Memory B cell (primary cell): ENCODE measurements around the gene PDIK1L.
"Not testable (repeated sequence)": the region's sequence is repeated elsewhere in the genome, so short reads cannot be mapped to it uniquely, and the experiment has no call there.

ENCODE experiments used
- ATAC-seq: fragments of 150-1000 bp; cut with Tn5 transposase; 2 replicates; pipeline ENCODE4 v1.10.0; 2021; ENCODE audit warnings: low read depth, mild to moderate bottlenecking, moderate library complexity
- DNase-seq, 2 donors: peaks; one replicate each; pipeline ENCODE4 v3.0.0; 2022; ENCODE audit warnings: low spot score in 2 of 2
- H3K27ac Mint-ChIP-seq: one replicate; pipeline ENCODE4 v1.8.0; 2022; ENCODE audit warnings: mild to moderate bottlenecking, moderate library complexity, mixed read lengths
- H3K27me3 Mint-ChIP-seq: one replicate; pipeline ENCODE4 v1.8.0; 2022; ENCODE audit warnings: mixed read lengths
- H3K36me3 Mint-ChIP-seq: one replicate; pipeline ENCODE4 v1.8.0; 2022; ENCODE audit warnings: mild to moderate bottlenecking, mixed read lengths
- H3K4me1 Mint-ChIP-seq: one replicate; pipeline ENCODE4 v1.8.0; 2022; ENCODE audit warnings: mixed read lengths
- H3K4me3 Mint-ChIP-seq: one replicate; pipeline ENCODE4 v1.8.0; 2022; ENCODE audit warnings: mild to moderate bottlenecking, moderate library complexity, mixed read lengths
- H3K9me3 Mint-ChIP-seq: one replicate; pipeline ENCODE4 v1.8.0; 2022; ENCODE audit warnings: mixed read lengths

Gene PDIK1L

GRCh38 chr1:26098602-26099001 lies 13.0 kb upstream of the PDIK1L start:
- DNase-seq (no peak), ATAC-seq (no peak)
- Mint-ChIP-seq H3K27me3 (peaks cover 9% of the 10 kb centered on the region), H3K27ac (no peak overlapping the region), H3K36me3 (no peaks in the 10 kb centered on the region), H3K9me3 (no peaks in the 10 kb centered on the region), H3K4me3 (no peak overlapping the region), H3K4me1 (peaks cover 3% of the 10 kb centered on the region)

GRCh38 chr1:26099780-26100179 lies 11.8 kb upstream of the PDIK1L start:
- Mint-ChIP-seq H3K27ac (no peak overlapping the region), H3K27me3 (peaks cover 9% of the 10 kb centered on the region), H3K4me1 (no peaks in the 10 kb centered on the region), H3K36me3 (no peaks in the 10 kb centered on the region), H3K9me3 (no peaks in the 10 kb centered on the region), H3K4me3 (no peak overlapping the region)
- DNase-seq (no peak), ATAC-seq (no peak)

GRCh38 chr1:26100204-26100603 lies 11.4 kb upstream of the PDIK1L start:
- H3K27ac Mint-ChIP-seq, ATAC-seq, H3K27me3 Mint-ChIP-seq, H3K9me3 Mint-ChIP-seq, H3K36me3 Mint-ChIP-seq, H3K4me1 Mint-ChIP-seq, H3K4me3 Mint-ChIP-seq, DNase-seq: not testable (repeated sequence)

- DNase-seq (no peak), ATAC-seq (no peak)
- Mint-ChIP-seq H3K36me3 (no peaks in the 10 kb centered on the region), H3K4me3 (no peak overlapping the region), H3K27ac (no peak overlapping the region), H3K4me1 (peaks cover 5% of the 10 kb centered on the region), H3K9me3 (no peaks in the 10 kb centered on the region), H3K27me3 (peaks cover 8% of the 10 kb centered on the region)
Measured at GRCh38 chr1:26102119-26102518, 9.5 kb upstream of the PDIK1L start.

GRCh38 chr1:26102526-26102925 lies 9.1 kb upstream of the PDIK1L start:
- DNase-seq (no peak), ATAC-seq (no peak)
- Mint-ChIP-seq H3K9me3 (no peaks in the 10 kb centered on the region), H3K27me3 (peaks cover 8% of the 10 kb centered on the region), H3K36me3 (no peaks in the 10 kb centered on the region), H3K27ac (no peak overlapping the region), H3K4me3 (no peak overlapping the region), H3K4me1 (peaks cover 5% of the 10 kb centered on the region)

GRCh38 chr1:26105226-26105548 lies 6.4 kb upstream of the PDIK1L start:
- not testable (repeated sequence) for DNase-seq, ATAC-seq, H3K4me3 Mint-ChIP-seq, H3K27ac Mint-ChIP-seq, H3K9me3 Mint-ChIP-seq, H3K36me3 Mint-ChIP-seq, H3K4me1 Mint-ChIP-seq, H3K27me3 Mint-ChIP-seq

GRCh38 chr1:26109229-26110164 lies 2.1 kb upstream of the PDIK1L start:
- no peak for ATAC-seq
- H3K4me1 Mint-ChIP-seq, result peaks cover 18% of the 10 kb centered on the region
- H3K27ac Mint-ChIP-seq, result no peak overlapping the region
- H3K27me3 Mint-ChIP-seq, result no peaks in the 10 kb centered on the region
- H3K36me3 Mint-ChIP-seq, result peaks cover 4% of the 10 kb centered on the region
- peak overlapping the region; percentile 87 for H3K4me3 Mint-ChIP-seq
- DNase-seq, result no peak
- no peaks in the 10 kb centered on the region for H3K9me3 Mint-ChIP-seq

- Mint-ChIP-seq H3K27me3 (no peaks in the 10 kb centered on the region), H3K36me3 (peaks cover 4% of the 10 kb centered on the region), H3K9me3 (no peaks in the 10 kb centered on the region), H3K4me3 (peak overlapping the region; percentile 87), H3K27ac (peak overlapping the region; percentile 82), H3K4me1 (peaks cover 13% of the 10 kb centered on the region)
- ATAC-seq (peak; percentile 50), DNase-seq (peak; percentile 55 to 66)
Measured at GRCh38 chr1:26110731-26111529, 694 bp upstream of the PDIK1L start.

GRCh38 chr1:26112407-26112775 lies 767 bp downstream of the PDIK1L start:
- ATAC-seq, result no peak
- peak in 1 of 2 donors; percentile 18 for DNase-seq
- no peaks in the 10 kb centered on the region for H3K27me3 Mint-ChIP-seq
- H3K36me3 Mint-ChIP-seq, result peaks cover 4% of the 10 kb centered on the region
- H3K27ac Mint-ChIP-seq, result no peak overlapping the region
- H3K4me1 Mint-ChIP-seq, result peaks cover 13% of the 10 kb centered on the region
- H3K9me3 Mint-ChIP-seq, result no peaks in the 10 kb centered on the region
- H3K4me3 Mint-ChIP-seq, result peak overlapping the region; percentile 94

- ATAC-seq (no peak), DNase-seq (no peak)
- Mint-ChIP-seq H3K27ac (no peak overlapping the region), H3K36me3 (peaks cover 4% of the 10 kb centered on the region), H3K4me1 (peaks cover 13% of the 10 kb centered on the region), H3K27me3 (no peaks in the 10 kb centered on the region), H3K4me3 (no peak overlapping the region), H3K9me3 (no peaks in the 10 kb centered on the region)
Measured at GRCh38 chr1:26114165-26114927, 2.7 kb downstream of the PDIK1L start.

GRCh38 chr1:26119892-26120608 lies 8.4 kb downstream of the PDIK1L start:
- no peaks in the 10 kb centered on the region for H3K27me3 Mint-ChIP-seq
- peaks cover 7% of the 10 kb centered on the region for H3K36me3 Mint-ChIP-seq
- H3K4me3 Mint-ChIP-seq, result no peak overlapping the region
- no peak for ATAC-seq
- peak overlapping the region; percentile 33 for H3K27ac Mint-ChIP-seq
- no peaks in the 10 kb centered on the region for H3K9me3 Mint-ChIP-seq
- no peak for DNase-seq
- peaks cover 6% of the 10 kb centered on the region for H3K4me1 Mint-ChIP-seq

GRCh38 chr1:26121854-26122773 lies 10.5 kb downstream of the PDIK1L start:
- H3K4me3 Mint-ChIP-seq, result no peak overlapping the region
- peaks cover 9% of the 10 kb centered on the region for H3K4me1 Mint-ChIP-seq
- DNase-seq (no peak), ATAC-seq (no peak)
- no peak overlapping the region for H3K27ac Mint-ChIP-seq
- no peaks in the 10 kb centered on the region for H3K9me3 Mint-ChIP-seq
- peaks cover 7% of the 10 kb centered on the region for H3K36me3 Mint-ChIP-seq
- H3K27me3 Mint-ChIP-seq, result no peaks in the 10 kb centered on the region
